HepG2 (cell line): Measurements from ENCODE around the gene LTB4R. TPM values are rescaled to one million over a fixed set of nuclear protein-coding genes. Genes with fewer than 3 reads are reported as not detected.

ENCODE experiments used
- ATF1 ChIP-seq: IDR thresholded peaks from 2 replicates; pipeline ENCODE4 v1.6.1; 2016; ENCODE audit warnings: mild to moderate bottlenecking, control low read depth
- FUBP1 ChIP-seq: sonication (generic); formaldehyde crosslinking; IDR thresholded peaks from 2 replicates; pipeline ENCODE4 v1.5.1; 2020; ENCODE audit warnings: missing genetic modification reagents, mild to moderate bottlenecking, borderline replicate concordance
- GPN1 ChIP-seq: sonication (generic); formaldehyde crosslinking; IDR thresholded peaks from 2 replicates; pipeline ENCODE4 v1.5.1; 2020; ENCODE audit warnings: missing genetic modification reagents, borderline replicate concordance
- HNF1B ChIP-seq: sonication (generic); formaldehyde crosslinking; IDR thresholded peaks from 2 replicates; pipeline ENCODE4 v1.5.1; 2020; ENCODE audit warnings: mild to moderate bottlenecking, moderate library complexity, missing genetic modification reagents
- KAT8 ChIP-seq: IDR thresholded peaks from 2 replicates; pipeline ENCODE4 v1.6.1; 2016; ENCODE audit warnings: missing genetic modification reagents, missing compliant biosample characterization
- KIAA2018 ChIP-seq: sonication (generic); formaldehyde crosslinking; IDR thresholded peaks from 2 replicates; pipeline ENCODE4 v1.5.0; 2020; ENCODE audit warnings: mild to moderate bottlenecking, missing genetic modification reagents, borderline replicate concordance
- MYPOP ChIP-seq: sonication (generic); formaldehyde crosslinking; IDR thresholded peaks from 2 replicates; pipeline ENCODE4 v1.8.1; 2023; ENCODE audit warnings: mild to moderate bottlenecking, moderate library complexity, missing genetic modification reagents
- NFE2L2 ChIP-seq: fragments of 150-350 bp; IDR thresholded peaks from 2 replicates; pipeline ENCODE4 v1.6.1; 2014; ENCODE audit warnings: low read length
- NR3C1 ChIP-seq: sonication (generic); formaldehyde crosslinking; IDR thresholded peaks from 2 replicates; pipeline ENCODE4 v1.4.0; 2020; ENCODE audit warnings: missing genetic modification reagents
- TEAD2 ChIP-seq: sonication (generic); formaldehyde crosslinking; IDR thresholded peaks from 2 replicates; pipeline ENCODE4 v1.9.0; 2021; ENCODE audit warnings: missing genetic modification reagents
- ZFY ChIP-seq: sonication (generic); formaldehyde crosslinking; IDR thresholded peaks from 2 replicates; pipeline ENCODE4 v1.4.0; 2020; ENCODE audit warnings: missing genetic modification reagents
- ZNF431 ChIP-seq: sonication (generic); formaldehyde crosslinking; IDR thresholded peaks from 2 replicates; pipeline ENCODE4 v1.9.0; 2022; ENCODE audit warnings: missing genetic modification reagents, low read depth, mild to moderate bottlenecking, borderline replicate concordance
- ZNF788 ChIP-seq: sonication (generic); formaldehyde crosslinking; IDR thresholded peaks from 2 replicates; pipeline ENCODE4 v1.5.0; 2020; ENCODE audit warnings: mild to moderate bottlenecking, missing genetic modification reagents, borderline replicate concordance
- ZSCAN9 ChIP-seq: IDR thresholded peaks from 2 replicates; pipeline ENCODE4 v1.6.1; 2016; ENCODE audit warnings: borderline replicate concordance
- polyA plus RNA-seq, 8 experiments: library from polyadenylated mRNA; depleted of rRNA in 3 of 8; stranded (reverse) in 7 of 8; unstranded in 1 of 8; fragments of >200 nt; fragmentation: Illumina TruSeq in 4 of 8; extraction: Trizol in 4 of 8; gene quantifications; 2 replicates each; pipeline versions ENCODE4 v1.2.1 to v1.2.3, GENCODE V29; 2011 to 2016; ENCODE audit warnings: low read depth in 4 of 8, missing spikeins in 1 of 8, mixed read lengths in 1 of 8; ENCODE audit not compliant: insufficient read depth in 1 of 8
- total RNA-seq, 5 experiments: library from RNA; depleted of rRNA; stranded (reverse); fragments of >200 nt; fragmentation: Illumina TruSeq; extraction: Trizol; gene quantifications; 2 replicates each; pipeline ENCODE4 v1.2.3, GENCODE V29; 2016; ENCODE audit warnings: low read depth in 1 of 5

LTB4R gene
- total and polyA plus RNA-seq, 2 of the 13 experiments (the other 11 are each of a cell fraction or from before 2014, with no cell fraction given): 3.2 to 8.2 TPM

GRCh38 chr14:24353559-24354481, 42.5 kb downstream of the LTB4R start (continued):
- TF ChIP-seq ZNF788 (CRISPR knock-in tag): no peak
- TF ChIP-seq TEAD2 (CRISPR knock-in tag): no peak
- no peak for TF ChIP-seq ZFY (CRISPR knock-in tag)
- TF ChIP-seq GPN1 (CRISPR knock-in tag): no peak
- no peak for TF ChIP-seq NR3C1 (CRISPR knock-in tag)
- no peak for TF ChIP-seq MYPOP (CRISPR knock-in tag)
- TF ChIP-seq KAT8 (CRISPR knock-in tag): no peak
- TF ChIP-seq ATF1: no peak
- no peak for TF ChIP-seq FUBP1 (CRISPR knock-in tag)
- TF ChIP-seq ZNF431 (CRISPR knock-in tag): no peak
- no peak for TF ChIP-seq HNF1B
- TF ChIP-seq NFE2L2: no peak
- no peak for TF ChIP-seq ZSCAN9 (CRISPR knock-in tag)
- no peak for TF ChIP-seq KIAA2018 (CRISPR knock-in tag)
